Measurements from ENCODE around the gene C10orf90. TPM values are rescaled to one million over a fixed set of nuclear protein-coding genes. Genes with fewer than 3 reads are reported as not detected.

Gene C10orf90
- total and polyA plus RNA-seq, 2 donors (not counting 3 experiments of a cell fraction or from before 2014, with no cell fraction given): not detected

GRCh38 chr10:126468876-126469643 is 201.4 kb downstream of the C10orf90 start:
- H2AFZ ChIP-seq (ENCODE audit: low read depth, low read length): no peak overlapping the region
- DNase-seq (ENCODE audit: low read depth, low spot score) (no peak), FAIRE-seq (no peak)
- no TSS peak for BruUV-seq (replicated peaks)
- H3K9ac ChIP-seq (replicated peaks; ENCODE audit: extremely low read depth, insufficient read depth, low read length): no peak overlapping the region
- no peaks in the 10 kb centered on the region for H3K9me3 ChIP-seq (replicated peaks; ENCODE audit: control insufficient read depth, insufficient read depth, low read length)
- no peak overlapping the region for H3K4me3 ChIP-seq (replicated peaks in 1 of 3; ENCODE audit: insufficient read depth in 1 of 3, low read depth in 1 of 3, low read length in 3 of 3)
- dilution Hi-C loops (cut with MboI; ENCODE audit: extremely low pct_ligation_motif_present, low sequenced_read_pairs) (no loop called here), intact Hi-C loops (cut with micrococcal nuclease) (no loop called here)
- H3K36me3 ChIP-seq (ENCODE audit: control insufficient read depth in 2 of 2, extremely low read depth in 1 of 2, insufficient read depth in 2 of 2, low read length in 2 of 2): no peaks in the 10 kb centered on the region
- ChIA-PET CTCF (no interaction called here), POLR2A (no interaction called here)
- H3K27me3 ChIP-seq (ENCODE audit: control insufficient read depth in 2 of 2, insufficient read depth in 2 of 2, low read length in 2 of 2): no peaks in the 10 kb centered on the region
- no peak for TF ChIP-seq FOS (IDR thresholded peaks at IDR 0.05; ENCODE audit: borderline replicate concordance, insufficient read depth, low read length)
- TF ChIP-seq MAX (IDR thresholded peaks at IDR 0.05; ENCODE audit: insufficient read depth, insufficient read length): no peak
- no peak for TF ChIP-seq MYC (IDR thresholded peaks at IDR 0.05; ENCODE audit: low read depth, low read length)
- no peak for TF ChIP-seq CTCF (IDR thresholded peaks at IDR 0.05; ENCODE audit: extremely low read depth in 1 of 2, insufficient read depth in 1 of 2, low read depth in 1 of 2, low read length in 2 of 2)
- no peak for TF ChIP-seq EZH2 (IDR thresholded peaks at IDR 0.05; ENCODE audit: borderline replicate concordance, low read depth, low read length, severe bottlenecking)
- TF ChIP-seq JUN (IDR thresholded peaks at IDR 0.05; ENCODE audit: borderline replicate concordance, insufficient read depth, insufficient read length, low read depth): no peak
- H4K20me1 ChIP-seq (replicated peaks; ENCODE audit: control insufficient read depth, extremely low read depth, insufficient read depth, low read length): no peaks in the 10 kb centered on the region
- H3K79me2 ChIP-seq (ENCODE audit: control insufficient read depth, insufficient read depth, low read length): no peaks in the 10 kb centered on the region
- H3K4me2 ChIP-seq (ENCODE audit: insufficient read depth, low read length): no peak overlapping the region
- no peaks in the 10 kb centered on the region for H3K4me1 ChIP-seq (ENCODE audit: control insufficient read depth, extremely low read depth, insufficient read depth, low read length)
- no peaks in the 10 kb centered on the region for H3K9me1 ChIP-seq (replicated peaks; ENCODE audit: control insufficient read depth, extremely low read depth, insufficient read depth, low read length)
- H3K27ac ChIP-seq (ENCODE audit: insufficient read depth, low read depth, low read length): no peak overlapping the region
